Measurements from ENCODE around the gene SEPTIN5. TPM values are rescaled to one million over a fixed set of nuclear protein-coding genes. Genes with fewer than 3 reads are reported as not detected.
A peak's percentile ranks its signal among the peaks of the same experiment; 100 is the strongest.

Gene SEPTIN5
- total and polyA plus RNA-seq, 9 of the 15 experiments (the other 6 are each of a cell fraction or from before 2014, with no cell fraction given), result 0.03 to 195 (median 119) TPM

- H3K79me2 ChIP-seq (ENCODE audit: control insufficient read depth, insufficient read depth, low read length), result peaks cover 49% of the 10 kb centered on the region
- peak overlapping the region; percentile 80 for H3K4me2 ChIP-seq (ENCODE audit: insufficient read depth, low read length)
- DNase-seq (ENCODE audit: extremely low read depth in 1 of 4, low spot score in 3 of 4) (no peak), ATAC-seq (peak; percentile 16), FAIRE-seq (no peak)
- H2AFZ ChIP-seq (ENCODE audit: low read depth, low read length), result peak overlapping the region; percentile 76
- no peaks in the 10 kb centered on the region; a peak in 1 of 5 replicates for H3K27me3 ChIP-seq (ENCODE audit: control insufficient read depth in 2 of 2, insufficient read depth in 2 of 2, low read length in 2 of 2)
- ChIA-PET CTCF (ENCODE audit: low intra/inter-chr PET ratio) (interaction anchor here (0.7 to 1.2 kb wide), 5 partner anchors 44 to 290 kb away, joined by 3 to 5 read pairs (median 4); no protein-coding TSS in a partner anchor), POLR2A (interaction anchor here (0.6 to 2.8 kb wide), 9 partner anchors 19 to 723 kb away, joined by 3 to 20 read pairs (median 4); partner anchors contain the start of gene TRMT2A)
- peak overlapping the region; percentile 55; the same call in 1 of the 2 replicates for H3K4me3 ChIP-seq
- peak overlapping the region; percentile 88 for H3K27ac ChIP-seq (ENCODE audit: extremely low read depth, low read depth, low read length)
- H3K4me1 ChIP-seq (replicated peaks in 1 of 2; ENCODE audit: control insufficient read depth in 2 of 2, insufficient read depth in 2 of 2, low read length in 2 of 2), result peaks cover 54 to 90% of the 10 kb centered on the region in 2 experiments
- no TSS peak for BruUV-seq (replicated peaks)
- 4% methylated on average over 15 of the region's 15 CpGs for WGBS (ENCODE audit: insufficient coverage, low coverage, missing lambda C conversion rate)
- in situ Hi-C loops (cut with MboI), result loop anchor here (10.0 kb wide), 1 partner anchor 392 kb away; the partner anchor contains the start of genes RANBP1 and TRMT2A
- peaks cover 29% of the 10 kb centered on the region for H3K9me1 ChIP-seq (ENCODE audit: control insufficient read depth, insufficient read depth, low read length)
- H3K9ac ChIP-seq (ENCODE audit: insufficient read depth in 1 of 2, low read depth in 2 of 2, low read length in 2 of 2), result peak overlapping the region; percentile 70 to 98
- peaks cover 40% of the 10 kb centered on the region for H3K36me3 ChIP-seq (ENCODE audit: control insufficient read depth, insufficient read depth, low read length)
- intact Hi-C loops (cut with micrococcal nuclease), result loop anchor here (2.0 to 5.0 kb wide), 2 partner anchors 132 to 426 kb away; partner anchors contain the start of genes GNB1L and RTL10
- H4K20me1 ChIP-seq (replicated peaks; ENCODE audit: control insufficient read depth, insufficient read depth, low read length), result peaks cover 42% of the 10 kb centered on the region
- 0 out of 2 replicates have a peak, but pooled peaks cover 2% of the 10 kb centered on the region for H3K9me3 ChIP-seq (replicated peaks; ENCODE audit: control insufficient read depth, insufficient read depth, low read depth, low read length)
- TF ChIP-seq, protein P1, sequence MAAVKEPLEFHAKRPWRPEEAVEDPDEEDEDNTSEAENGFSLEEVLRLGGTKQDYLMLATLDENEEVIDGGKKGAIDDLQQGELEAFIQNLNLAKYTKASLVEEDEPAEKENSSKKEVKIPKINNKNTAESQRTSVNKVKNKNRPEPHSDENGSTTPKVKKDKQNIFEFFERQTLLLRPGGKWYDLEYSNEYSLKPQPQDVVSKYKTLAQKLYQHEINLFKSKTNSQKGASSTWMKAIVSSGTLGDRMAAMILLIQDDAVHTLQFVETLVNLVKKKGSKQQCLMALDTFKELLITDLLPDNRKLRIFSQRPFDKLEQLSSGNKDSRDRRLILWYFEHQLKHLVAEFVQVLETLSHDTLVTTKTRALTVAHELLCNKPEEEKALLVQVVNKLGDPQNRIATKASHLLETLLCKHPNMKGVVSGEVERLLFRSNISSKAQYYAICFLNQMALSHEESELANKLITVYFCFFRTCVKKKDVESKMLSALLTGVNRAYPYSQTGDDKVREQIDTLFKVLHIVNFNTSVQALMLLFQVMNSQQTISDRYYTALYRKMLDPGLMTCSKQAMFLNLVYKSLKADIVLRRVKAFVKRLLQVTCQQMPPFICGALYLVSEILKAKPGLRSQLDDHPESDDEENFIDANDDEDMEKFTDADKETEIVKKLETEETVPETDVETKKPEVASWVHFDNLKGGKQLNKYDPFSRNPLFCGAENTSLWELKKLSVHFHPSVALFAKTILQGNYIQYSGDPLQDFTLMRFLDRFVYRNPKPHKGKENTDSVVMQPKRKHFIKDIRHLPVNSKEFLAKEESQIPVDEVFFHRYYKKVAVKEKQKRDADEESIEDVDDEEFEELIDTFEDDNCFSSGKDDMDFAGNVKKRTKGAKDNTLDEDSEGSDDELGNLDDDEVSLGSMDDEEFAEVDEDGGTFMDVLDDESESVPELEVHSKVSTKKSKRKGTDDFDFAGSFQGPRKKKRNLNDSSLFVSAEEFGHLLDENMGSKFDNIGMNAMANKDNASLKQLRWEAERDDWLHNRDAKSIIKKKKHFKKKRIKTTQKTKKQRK (IDR thresholded peaks at IDR 0.05; ENCODE audit: borderline replicate concordance, low read depth, low read length), result peak; percentile 56; the same call in 1 of the 2 replicates
- TF ChIP-seq ZNF780A (CRISPR knock-in tag; IDR thresholded peaks at IDR 0.05) (no peak), MED1 (CRISPR knock-in tag; IDR thresholded peaks at IDR 0.05; ENCODE audit: borderline replicate concordance) (no peak), ZNF668 (CRISPR knock-in tag; IDR thresholded peaks at IDR 0.05) (0 out of 2 replicates have a peak, but pooled peaks have one; percentile 79), ZNF140 (CRISPR knock-in tag; IDR thresholded peaks at IDR 0.05) (no peak), ZBTB5 (IDR thresholded peaks at IDR 0.05) (peak; percentile 51; the same call in 1 of the 2 replicates), ZNF12 (CRISPR knock-in tag; IDR thresholded peaks at IDR 0.05) (no peak), PHTF2 (CRISPR knock-in tag; IDR thresholded peaks at IDR 0.05) (0 out of 2 replicates have a peak, but pooled peaks have one; percentile 54), ZNF277 (CRISPR knock-in tag; IDR thresholded peaks at IDR 0.05; ENCODE audit: borderline replicate concordance) (no peak), PCBP2 (IDR thresholded peaks at IDR 0.05; ENCODE audit: low read depth, low read length, poor library complexity, severe bottlenecking) (no peak), CTCF (IDR thresholded peaks at IDR 0.05 in 2 of 3, conservative IDR thresholded peaks at IDR 0.05 in 1 of 3; ENCODE audit: insufficient read depth in 2 of 3, low read depth in 1 of 3, low read length in 3 of 3) (peak in 2 of 3 experiments; percentile 10 to 40; a peak in 1 of 6 replicates), ZNF184 (CRISPR knock-in tag; IDR thresholded peaks at IDR 0.05) (no peak), XRCC5 (IDR thresholded peaks at IDR 0.05; ENCODE audit: low read depth, low read length) (no peak)
These were observed 8.6 kb downstream of the SEPTIN5 start for GRCh38 chr22:19722982-19723231.
